C4-2B (cell line): ENCODE data around the gene ANKH.

Experiments used
- H3K27ac ChIP-seq: fragments of 450-650 bp; 2 replicates; pipeline ENCODE4 v1.5.1; 2017
- CTCF ChIP-seq: fragments of 450-650 bp; conservative IDR thresholded peaks from 2 replicates; pipeline ENCODE4 v1.5.1; 2017; ENCODE audit warnings: mild to moderate bottlenecking
- ZFX ChIP-seq: fragments of 450-650 bp; IDR thresholded peaks from 2 replicates; pipeline ENCODE4 v1.6.1; 2017

ANKH gene

GRCh38 chr5:14724633-14725032 lies 146.9 kb downstream of the ANKH start:
- TF ChIP-seq CTCF = no peak
- TF ChIP-seq ZFX = no peak

GRCh38 chr5:14723701-14724132 lies 147.9 kb downstream of the ANKH start:
- TF ChIP-seq CTCF (no peak), ZFX (no peak)
- no peak overlapping the region for H3K27ac ChIP-seq

More at GRCh38 chr5:14724633-14725032, 146.9 kb downstream of the ANKH start:
- no peak overlapping the region for H3K27ac ChIP-seq

GRCh38 chr5:14722923-14723322 lies 148.7 kb downstream of the ANKH start:
- H3K27ac ChIP-seq = peak overlapping the region; percentile 75
- TF ChIP-seq CTCF (no peak), ZFX (no peak)

GRCh38 chr5:14721990-14722656 lies 149.5 kb downstream of the ANKH start:
- TF ChIP-seq ZFX = no peak

GRCh38 chr5:14720236-14720923 lies 151.2 kb downstream of the ANKH start:
- TF ChIP-seq ZFX = no peak
- TF ChIP-seq CTCF = no peak
- H3K27ac ChIP-seq = peak overlapping the region; percentile 75

More at GRCh38 chr5:14721990-14722656, 149.5 kb downstream of the ANKH start:
- peak overlapping the region; percentile 75 for H3K27ac ChIP-seq

GRCh38 chr5:14718778-14719177 lies 152.8 kb downstream of the ANKH start:
- H3K27ac ChIP-seq = peak overlapping the region; percentile 98
- no peak for TF ChIP-seq CTCF
- TF ChIP-seq ZFX = no peak

GRCh38 chr5:14716755-14717752 lies 154.5 kb downstream of the ANKH start:
- TF ChIP-seq ZFX (no peak), CTCF (no peak)
- peak overlapping the region; percentile 98 for H3K27ac ChIP-seq
